Measurements from ENCODE around the gene TRIM50. TPM values are rescaled to one million over a fixed set of nuclear protein-coding genes. Genes with fewer than 3 reads are reported as not detected.

Gene TRIM50
- total and polyA plus RNA-seq, 2 of the 4 experiments (the other 2 are of a cell fraction), result not detected

GRCh38 chr7:73314271-73314670 lies 13.6 kb downstream of the TRIM50 start:
- no peak overlapping the region for H4K5ac ChIP-seq (ENCODE audit: low read depth, low read length)
- H3K4me3 ChIP-seq (ENCODE audit: insufficient read depth, low read depth, low read length), result no peak overlapping the region
- H2AK9ac ChIP-seq (replicated peaks; ENCODE audit: low read depth, low read length, poor library complexity), result no peak overlapping the region
- no TSS peak for BruUV-seq (replicated peaks)
- no peak overlapping the region for H2BK5ac ChIP-seq (ENCODE audit: low read depth, low read length, poor library complexity, severe bottlenecking)
- no peak for DNase-seq
- no peak overlapping the region for H2BK15ac ChIP-seq (ENCODE audit: low read depth, low read length)
- H4K8ac ChIP-seq (ENCODE audit: low read depth in 2 of 2, low read length in 2 of 2), result no peak overlapping the region
- TF ChIP-seq CHD1 (IDR thresholded peaks at IDR 0.05; ENCODE audit: low read depth, low read length), result no peak
- H3K4me2 ChIP-seq (ENCODE audit: low read depth, low read length), result no peak overlapping the region
- H2AFZ ChIP-seq (replicated peaks; ENCODE audit: low read length, poor library complexity), result peak overlapping the region; percentile 41
- no peak overlapping the region for H3K14ac ChIP-seq (replicated peaks; ENCODE audit: low read depth, low read length)
- in situ Hi-C loops (cut with MboI; ENCODE audit: low sequenced_read_pairs) (no loop called here), intact Hi-C loops (cut with micrococcal nuclease) (no loop called here), dilution Hi-C loops (cut with HindIII; ENCODE audit: low sequenced_read_pairs, unreplicated experiment) (no loop called here)
- peaks cover 3% of the 10 kb centered on the region for H3K27me3 ChIP-seq (ENCODE audit: control insufficient read depth, insufficient read depth, low read length)
- ChIA-PET CTCF (no interaction called here), POLR2A (ENCODE audit: unreplicated experiment) (no interaction called here)
- no peak overlapping the region for H2AK5ac ChIP-seq (ENCODE audit: low read depth, low read length)
- WGBS, 2 experiments (ENCODE audit: extremely low coverage in 2 of 2, insufficient read length in 1 of 2), result 89% methylated on average over 2 of the region's 5 CpGs; no CpG with 5 or more reads in 1 of the 2 experiments
- no peak overlapping the region for H3K56ac ChIP-seq (ENCODE audit: extremely low read depth, insufficient read depth, low read length)
- no peaks in the 10 kb centered on the region for H3K4me1 ChIP-seq (ENCODE audit: control insufficient read depth, insufficient read depth, low read length)
- no peak overlapping the region for H2BK120ac ChIP-seq (ENCODE audit: low read depth, low read length)
- no peak overlapping the region for H3K27ac ChIP-seq (ENCODE audit: insufficient read depth, low read length)
- no peak overlapping the region for H3K9ac ChIP-seq (ENCODE audit: low read depth, low read length)
- peaks cover 2% of the 10 kb centered on the region in 2 experiments for H3K79me1 ChIP-seq (ENCODE audit: low read depth in 1 of 2, low read length in 2 of 2)
- ATAC-seq (ENCODE audit: low read depth), result no peak
- H3K4ac ChIP-seq (ENCODE audit: low read depth, low read length), result no peak overlapping the region
- no peaks in the 10 kb centered on the region for H3K9me3 ChIP-seq (ENCODE audit: control insufficient read depth, insufficient read depth, low read length)
- H2BK20ac ChIP-seq (ENCODE audit: low read depth, low read length), result no peak overlapping the region
- peaks cover 4% of the 10 kb centered on the region for H3K9me1 ChIP-seq (ENCODE audit: insufficient read depth, low read length)
- H3K18ac ChIP-seq (ENCODE audit: low read depth, low read length), result no peak overlapping the region
- H4K20me1 ChIP-seq (ENCODE audit: insufficient read depth, low read length), result no peaks in the 10 kb centered on the region
- no peak overlapping the region for H3K23ac ChIP-seq (ENCODE audit: low read depth, low read length)
- H3K36me3 ChIP-seq (ENCODE audit: control insufficient read depth, insufficient read depth, low read length), result no peaks in the 10 kb centered on the region
- no peak overlapping the region for H4K91ac ChIP-seq (ENCODE audit: insufficient read depth, low read depth, low read length)
